NK-92 treated with Interleukin-12 subunit alpha and Interleukin-12 subunit beta, amount 100 ng/mL, for 24 hours (cell line): ENCODE measurements around the gene SWAP70.
"Not testable (repeated sequence)": the region's sequence is repeated elsewhere in the genome, so short reads cannot be mapped to it uniquely, and the experiment has no call there.

Experiments used
- DNase-seq: peaks from one replicate; lab custom pipeline; 2025; lab: John Stamatoyannopoulos, UW

Gene SWAP70

DNA sequence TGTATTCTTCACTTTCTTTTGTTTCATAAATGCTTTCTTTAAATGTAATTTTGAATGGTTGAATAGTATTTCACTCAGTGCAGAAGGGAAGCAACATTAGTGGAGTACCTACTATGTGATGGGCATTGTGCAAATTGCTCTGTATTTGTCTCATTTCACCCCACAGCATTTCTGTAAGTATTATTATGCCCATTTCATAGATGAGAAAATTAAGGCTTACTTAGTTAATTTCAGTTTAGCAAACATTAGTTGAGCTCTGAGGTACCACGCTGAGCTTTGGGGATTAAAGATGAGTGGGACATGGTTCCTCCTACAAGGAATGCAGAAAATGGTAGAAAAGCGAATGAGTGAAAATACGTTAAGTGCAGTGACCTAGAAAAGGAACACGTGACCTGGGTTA is 58.1 kb downstream of the SWAP70 start:
- no peak for DNase-seq

DNA sequence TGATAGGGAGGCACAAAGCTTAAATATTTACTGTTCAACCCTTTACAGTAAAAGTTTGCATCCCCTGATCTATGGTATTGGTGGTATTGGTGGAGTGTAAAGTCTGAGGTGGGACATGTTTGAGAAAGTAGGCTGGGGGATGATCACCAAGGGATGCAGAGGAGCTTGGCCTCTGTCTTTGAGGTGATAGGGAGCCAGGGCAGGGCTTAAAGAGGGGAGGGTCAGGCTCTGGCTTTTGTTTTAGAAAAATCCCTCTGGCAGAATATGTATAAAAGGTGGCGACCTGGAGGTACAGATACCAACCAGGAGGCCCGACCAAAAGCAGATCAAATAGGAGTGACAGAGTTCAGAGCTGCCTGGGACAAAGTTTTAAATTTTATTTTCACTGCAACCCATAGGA is 59.0 kb downstream of the SWAP70 start:
- no peak for DNase-seq

DNA sequence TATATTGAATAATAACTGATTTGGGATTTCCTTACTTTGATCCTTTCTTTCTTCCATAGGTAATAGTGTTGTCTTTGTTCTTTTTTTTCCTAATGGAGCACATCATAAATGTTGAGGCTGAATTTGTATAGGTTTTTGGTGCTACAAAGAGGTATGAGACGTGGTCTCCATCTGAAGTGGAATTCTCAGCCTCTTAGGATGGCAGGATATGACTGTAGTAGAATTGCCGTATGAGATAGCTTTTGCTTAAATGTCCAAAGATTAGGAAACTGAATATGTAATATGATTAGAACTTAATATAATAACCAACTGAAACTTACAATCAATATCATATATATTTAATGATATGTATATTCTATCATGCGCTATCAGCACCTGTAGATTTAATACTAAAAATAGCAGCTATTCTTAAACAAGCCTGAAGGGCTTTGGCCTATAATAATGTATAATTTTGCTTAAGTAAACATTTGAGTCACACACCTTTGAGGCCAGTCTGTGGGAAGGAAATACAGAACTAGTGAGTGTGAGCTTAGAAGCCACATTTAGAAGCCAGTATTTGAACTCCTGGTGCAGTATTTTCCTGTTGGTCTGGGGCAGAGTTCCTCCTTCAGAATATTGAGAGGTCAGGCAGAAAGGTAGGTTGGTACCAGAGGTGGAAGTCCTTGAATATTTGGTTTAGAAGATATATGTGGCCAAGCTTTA is 62.6 kb downstream of the SWAP70 start:
- no peak for DNase-seq

DNA sequence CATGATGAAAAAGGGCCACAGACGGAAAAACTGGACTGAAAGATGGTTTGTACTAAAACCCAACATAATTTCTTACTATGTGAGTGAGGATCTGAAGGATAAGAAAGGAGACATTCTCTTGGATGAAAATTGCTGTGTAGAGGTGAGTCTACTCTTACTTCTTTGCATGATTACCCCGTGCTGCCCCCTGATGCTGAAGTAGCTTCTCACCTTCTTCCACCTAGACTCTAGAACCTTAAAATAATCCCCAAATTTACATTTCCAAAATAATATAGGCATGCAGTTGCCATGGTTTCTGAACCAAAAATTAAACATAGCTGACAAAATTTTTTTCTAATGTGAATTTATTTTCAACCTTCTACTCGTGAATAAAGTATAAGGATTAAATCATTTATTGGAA is 64.2 kb downstream of the SWAP70 start:
- no peak for DNase-seq

DNA sequence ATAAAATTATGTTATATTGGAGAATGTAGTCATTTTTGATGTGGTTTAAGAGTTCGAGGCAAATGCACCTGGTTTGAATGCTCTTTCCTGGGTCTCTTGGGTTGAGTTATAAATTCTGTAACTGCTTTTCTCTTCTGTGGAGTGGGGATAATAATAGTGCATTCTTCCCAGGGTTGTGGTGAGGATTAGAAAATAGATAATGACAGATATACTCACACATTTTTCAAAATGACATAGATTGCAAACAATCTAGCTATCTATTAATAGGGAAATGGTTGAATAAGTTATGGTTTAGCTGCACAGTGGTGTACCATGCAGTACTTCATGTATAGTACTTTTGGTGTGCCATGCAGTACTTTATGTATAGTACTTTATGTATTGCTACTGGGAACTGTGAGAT is 67.4 kb downstream of the SWAP70 start:
- no peak for DNase-seq

DNA sequence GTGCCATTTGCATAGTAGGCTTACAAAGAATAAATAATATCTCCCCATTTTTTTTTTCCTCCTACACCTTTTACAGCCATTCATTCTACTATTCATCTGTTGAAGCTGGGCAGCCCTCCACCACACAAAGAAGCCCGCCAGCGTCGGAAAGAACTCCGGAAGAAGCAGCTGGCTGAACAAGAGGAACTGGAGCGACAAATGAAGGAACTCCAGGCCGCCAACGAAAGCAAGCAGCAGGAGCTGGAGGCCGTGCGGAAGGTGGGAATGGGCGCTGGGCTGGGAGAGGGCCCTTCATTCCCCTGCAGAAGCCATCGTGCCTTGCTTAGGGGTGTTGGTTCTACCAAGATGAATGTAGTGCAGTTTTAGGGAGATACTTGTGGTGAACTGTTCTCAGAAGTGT is 68.6 kb downstream of the SWAP70 start:
- no peak for DNase-seq

- no peak for DNase-seq
Measured at GRCh38 chr11:9733212-9733611, 69.3 kb downstream of the SWAP70 start.

GRCh38 chr11:9735236-9735635 is 71.4 kb downstream of the SWAP70 start:
- DNase-seq = no peak

DNA sequence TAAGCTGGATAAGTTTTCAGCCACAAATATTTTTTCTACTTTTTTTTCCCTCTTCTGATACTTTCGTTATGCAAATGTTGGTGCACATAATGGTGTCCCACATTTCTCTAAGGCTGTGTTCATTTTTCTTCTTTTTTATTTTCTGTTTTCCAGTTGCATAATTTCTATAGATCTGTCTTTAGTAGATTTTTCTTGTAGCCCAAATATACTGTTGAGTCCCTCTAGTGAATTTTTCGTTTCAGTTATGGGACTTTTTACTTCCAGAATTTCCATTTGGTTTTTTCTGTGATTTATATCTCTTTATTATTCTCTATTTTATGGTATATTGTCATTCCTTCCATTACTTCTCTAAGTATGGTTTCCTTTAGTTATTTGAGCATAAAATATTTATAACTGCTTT is 72.0 kb downstream of the SWAP70 start:
- no peak for DNase-seq

DNA sequence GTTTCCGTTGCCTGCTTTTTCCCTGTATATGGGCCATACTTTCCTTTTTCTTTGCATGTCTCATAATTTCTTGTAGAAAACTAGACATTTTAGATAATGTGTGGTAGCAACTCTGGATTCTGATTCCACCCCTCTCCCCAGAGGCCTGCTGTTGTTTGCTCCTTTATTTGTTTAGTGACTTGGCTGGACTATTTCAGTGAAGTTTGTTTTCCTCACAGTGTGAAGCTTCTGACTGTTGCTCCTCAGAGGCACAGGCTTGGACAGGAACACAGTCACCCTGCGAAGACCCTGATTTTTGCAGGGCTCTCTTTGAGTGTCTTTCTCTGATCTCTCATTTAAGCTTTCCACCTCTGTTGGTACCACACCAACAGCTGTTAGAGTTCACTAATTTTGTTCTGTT is 72.5 kb downstream of the SWAP70 start:
- no peak for DNase-seq

DNA sequence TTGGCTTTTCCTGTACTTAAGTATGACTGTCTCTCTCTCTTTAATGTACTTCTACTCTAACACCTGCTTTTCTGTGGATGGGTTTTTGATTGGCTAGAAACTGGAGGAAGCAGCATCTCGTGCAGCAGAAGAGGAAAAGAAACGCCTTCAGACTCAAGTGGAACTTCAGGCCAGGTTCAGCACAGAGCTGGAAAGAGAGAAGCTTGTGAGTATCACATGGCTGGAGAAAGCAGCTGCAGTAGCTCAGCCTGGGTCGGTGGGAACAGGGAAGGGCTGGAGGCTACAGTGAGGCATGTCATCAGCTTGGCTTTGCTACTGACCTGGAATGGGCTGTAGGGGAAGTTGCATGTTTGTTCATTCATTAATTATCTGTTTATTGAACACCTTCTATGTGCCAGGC is 74.2 kb downstream of the SWAP70 start:
- DNase-seq = no peak

DNA sequence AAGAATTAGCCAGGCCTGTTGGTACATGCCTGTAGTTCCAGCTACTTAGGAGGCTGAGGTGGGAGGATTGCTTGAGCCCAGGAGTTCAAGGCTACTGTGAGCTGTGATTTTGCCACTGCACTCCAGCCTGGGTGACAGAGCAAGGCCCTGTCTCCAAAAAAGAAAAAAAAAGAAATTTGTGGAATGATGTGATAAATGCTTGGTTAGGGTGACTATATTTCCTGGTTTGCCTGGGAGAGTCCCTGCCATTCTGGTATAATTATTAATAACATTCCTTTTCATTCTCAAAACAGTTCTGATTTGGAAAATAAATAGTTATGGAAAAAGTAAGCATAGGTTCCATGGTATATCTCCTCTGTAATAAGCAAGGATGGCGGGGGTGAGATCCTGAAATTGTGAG is 74.8 kb downstream of the SWAP70 start:
- no peak for DNase-seq

DNA sequence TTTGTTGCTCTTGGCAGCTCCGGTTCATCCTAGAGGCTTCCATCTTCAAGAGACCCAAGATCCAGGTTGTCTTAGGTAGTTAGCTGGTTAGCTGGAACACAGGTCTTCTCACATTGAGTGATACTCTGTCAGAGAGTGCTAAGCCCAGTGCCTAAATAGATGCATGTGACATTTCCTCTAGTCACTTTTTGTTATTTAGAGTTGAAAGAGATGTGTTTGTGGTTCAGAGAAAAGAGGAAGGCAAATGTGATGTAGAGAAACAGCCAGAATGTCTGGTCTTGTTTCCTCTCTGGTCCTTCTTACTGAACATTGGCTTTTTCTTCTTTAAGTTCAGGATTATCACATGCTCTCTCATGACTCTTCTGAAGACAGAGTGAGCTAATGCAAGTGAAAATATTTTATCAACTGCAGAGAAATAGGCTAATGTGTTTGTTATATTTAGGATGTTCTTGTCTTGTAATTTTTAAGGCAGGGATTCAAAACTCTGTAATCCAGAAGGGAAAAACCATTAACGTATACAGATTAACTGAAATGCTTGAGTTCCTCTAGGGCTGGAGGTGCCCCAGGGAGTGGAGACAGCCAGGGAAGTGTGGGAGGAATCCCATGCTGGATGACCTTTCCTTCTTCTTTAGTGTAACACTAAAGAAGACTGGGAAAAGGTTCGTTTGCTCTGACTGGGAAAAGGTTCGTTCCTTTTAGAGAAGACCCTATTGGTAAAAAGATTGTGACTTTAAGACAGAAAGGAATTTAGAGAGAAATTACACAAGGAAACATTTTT is 75.4 kb downstream of the SWAP70 start:
- no peak for DNase-seq

DNA sequence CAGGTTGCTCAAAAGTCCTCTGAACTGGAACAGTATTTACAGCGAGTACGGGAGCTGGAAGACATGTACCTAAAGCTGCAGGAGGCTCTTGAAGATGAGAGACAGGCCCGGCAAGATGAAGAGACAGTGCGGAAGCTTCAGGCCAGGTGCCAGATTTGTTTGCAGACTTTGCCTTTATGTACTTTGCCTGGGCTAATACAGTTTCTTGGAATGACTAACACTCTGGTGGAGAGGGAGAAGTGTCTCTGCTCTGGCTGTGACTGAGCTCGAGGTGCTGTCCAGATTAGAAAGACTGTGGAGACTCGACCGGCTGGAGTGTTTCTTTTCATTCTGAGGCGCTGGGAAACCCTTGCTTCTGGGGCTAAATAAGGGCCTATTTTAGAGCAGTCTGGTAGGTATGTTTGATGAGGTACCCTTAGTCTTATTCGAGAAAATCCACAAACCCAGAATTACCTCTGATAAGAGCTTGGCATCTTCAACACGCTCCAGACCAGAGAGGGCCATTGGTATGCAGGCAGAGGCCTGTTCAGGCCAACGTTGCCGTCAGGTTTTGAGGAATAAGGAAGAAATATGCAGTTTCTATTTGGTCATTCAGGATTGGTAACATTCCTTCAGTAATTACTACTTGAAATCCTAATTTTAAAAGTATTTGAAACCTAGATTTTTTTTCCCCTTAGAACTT is 76.5 kb downstream of the SWAP70 start:
- DNase-seq = no peak

- no peak for DNase-seq
Measured at GRCh38 chr11:9741260-9741659, 77.4 kb downstream of the SWAP70 start.

GRCh38 chr11:9743512-9743911 is 79.6 kb downstream of the SWAP70 start:
- not testable (repeated sequence) for DNase-seq

DNA sequence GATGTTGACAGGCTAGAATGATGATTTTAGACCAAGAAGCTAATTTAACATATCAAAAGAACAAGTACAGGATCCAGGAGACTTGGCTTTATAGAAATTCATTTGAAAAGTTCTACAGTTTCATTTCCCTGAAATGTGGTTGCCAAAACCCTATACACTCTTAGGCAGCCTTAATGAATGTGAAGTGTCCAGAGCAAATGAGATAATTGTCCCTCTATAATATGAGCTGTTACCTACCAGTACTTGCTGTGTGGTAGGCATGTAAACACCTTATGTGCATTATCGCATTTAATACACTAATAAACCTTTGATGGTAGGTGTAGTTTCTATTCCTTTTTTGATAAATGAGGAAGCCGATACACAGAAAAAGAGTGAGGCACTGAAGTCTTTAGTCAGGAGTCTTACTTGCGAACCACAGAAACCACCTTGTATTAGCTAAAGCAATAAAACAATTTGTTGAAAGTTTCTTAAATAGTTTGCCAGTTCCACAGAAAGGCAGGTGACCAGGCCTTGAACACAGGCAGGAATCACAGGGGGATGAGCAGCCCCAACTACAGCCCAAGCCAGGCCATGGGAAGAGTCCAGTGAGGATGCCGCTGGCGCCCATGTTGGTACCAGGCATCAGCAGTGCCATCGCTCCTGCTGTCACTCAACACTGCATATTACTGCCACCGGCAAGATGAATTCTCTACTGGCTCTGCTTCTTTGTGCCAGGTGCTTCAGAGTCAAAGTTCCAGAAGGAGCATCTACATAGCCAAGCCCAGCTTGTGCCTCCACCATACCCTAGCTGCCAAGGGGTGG is 81.7 kb downstream of the SWAP70 start:
- no peak for DNase-seq

- no peak for DNase-seq
Measured at GRCh38 chr11:9747229-9747628, 83.4 kb downstream of the SWAP70 start.

DNA sequence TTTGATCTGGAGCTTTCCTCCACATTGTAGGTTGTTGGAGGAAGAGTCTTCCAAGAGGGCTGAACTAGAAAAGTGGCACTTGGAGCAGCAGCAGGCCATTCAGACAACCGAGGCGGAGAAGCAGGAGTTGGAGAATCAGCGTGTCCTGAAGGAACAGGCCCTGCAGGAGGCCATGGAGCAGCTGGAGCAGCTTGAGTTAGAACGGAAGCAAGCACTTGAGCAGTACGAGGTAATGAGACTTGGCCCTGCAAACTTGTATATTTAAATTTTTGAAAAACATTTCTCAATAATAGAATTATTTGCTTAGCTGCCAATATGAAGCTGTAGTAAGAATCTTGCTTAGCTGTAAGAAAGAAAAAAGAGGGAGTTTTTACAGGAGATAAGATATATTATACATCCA is 84.0 kb downstream of the SWAP70 start:
- no peak for DNase-seq

- DNase-seq = peak; percentile 50
Measured at GRCh38 chr11:9748361-9748970, 84.6 kb downstream of the SWAP70 start.

DNA sequence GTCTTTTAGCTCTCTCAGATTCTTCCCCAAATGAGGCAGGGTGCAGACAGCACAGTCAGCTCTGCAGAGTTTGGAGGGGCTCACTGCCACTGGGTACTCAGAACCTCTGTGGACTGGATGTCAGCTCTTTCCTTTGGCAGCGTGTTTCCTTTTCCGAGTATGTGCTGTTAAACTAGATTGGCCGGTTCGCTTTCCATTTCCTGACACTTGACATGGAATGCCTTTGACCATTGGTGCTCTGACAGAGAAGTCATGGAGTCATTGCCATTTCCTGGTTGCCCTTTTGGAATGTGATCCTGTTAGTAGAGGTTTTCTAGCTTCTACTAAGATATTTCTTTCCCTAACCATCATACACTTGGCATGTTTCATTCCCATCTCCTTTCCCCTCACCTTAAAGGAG is 86.7 kb downstream of the SWAP70 start:
- no peak for DNase-seq

GRCh38 chr11:9752091-9752490 is 88.2 kb downstream of the SWAP70 start:
- no peak for DNase-seq
